ENCODE results near the gene NECTIN1.

NECTIN1 gene

DNA sequence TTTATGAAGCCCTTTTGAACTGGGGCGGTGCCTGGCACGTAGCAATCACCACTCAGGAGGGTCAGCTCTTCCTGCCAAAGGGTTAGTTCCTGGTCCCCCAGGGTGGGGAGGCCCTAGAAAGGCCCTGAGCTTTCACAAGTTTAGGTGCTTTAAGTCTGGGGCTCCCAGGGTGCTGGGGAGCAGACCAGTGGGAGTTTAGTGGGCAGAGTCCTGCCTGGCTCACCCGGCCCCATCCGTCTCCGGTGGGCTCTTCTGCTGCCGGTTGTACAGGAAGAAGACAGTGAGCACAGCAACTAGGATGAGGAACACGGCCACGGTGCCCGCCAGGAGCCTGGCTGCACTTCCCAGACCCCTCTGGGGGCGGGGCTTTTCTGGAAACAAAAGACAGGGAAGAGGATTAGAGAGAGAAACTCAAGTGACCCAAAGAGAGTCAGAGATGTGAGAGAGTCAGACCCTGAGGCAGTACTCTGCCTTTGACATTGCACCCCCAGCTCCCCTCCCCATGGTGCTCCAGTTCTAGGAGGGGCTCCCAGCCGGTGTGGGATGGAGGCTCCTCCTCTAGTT lies 89.3 kb downstream of the NECTIN1 start:
- ATAC-seq (replicated peaks; ENCODE audit: extremely low read depth, poor library complexity, severe bottlenecking): no peak
- no peak for DNase-seq (ENCODE audit: low spot score in 2 of 2)
- no peaks in the 10 kb centered on the region for H3K4me1 Mint-ChIP-seq
- no peaks in the 10 kb centered on the region for H3K9me3 Mint-ChIP-seq
- no peak overlapping the region for H3K27ac Mint-ChIP-seq (ENCODE audit: low read depth)
- H3K27me3 Mint-ChIP-seq: peaks cover 8% of the 10 kb centered on the region
- H3K4me3 Mint-ChIP-seq: no peak overlapping the region
- no peaks in the 10 kb centered on the region for H3K36me3 Mint-ChIP-seq (ENCODE audit: insufficient read depth)

DNA sequence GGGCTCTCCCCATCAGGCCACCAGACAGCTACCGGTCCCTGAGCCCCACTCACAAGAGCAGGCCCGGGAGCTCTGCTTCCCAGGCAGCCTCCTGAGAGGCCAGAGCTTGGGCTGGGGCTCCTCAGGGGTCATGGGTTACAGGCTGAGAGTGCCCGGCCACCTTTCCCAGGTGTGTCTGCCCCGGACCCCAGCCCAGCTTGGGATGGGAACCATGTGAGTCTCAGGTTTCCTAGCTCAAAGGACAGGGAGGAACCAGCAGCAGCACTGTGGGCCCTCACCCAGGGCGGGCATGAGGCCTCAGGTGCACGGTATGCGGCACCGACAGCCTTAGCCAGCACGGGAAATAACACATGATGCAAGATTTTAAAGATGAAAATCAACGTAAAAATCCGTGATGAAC lies 90.1 kb downstream of the NECTIN1 start:
- DNase-seq (ENCODE audit: low spot score in 2 of 2): no peak
- Mint-ChIP-seq H3K9me3 (no peaks in the 10 kb centered on the region), H3K4me3 (no peak overlapping the region), H3K27ac (ENCODE audit: low read depth) (no peak overlapping the region), H3K36me3 (ENCODE audit: insufficient read depth) (no peaks in the 10 kb centered on the region), H3K27me3 (peaks cover 8% of the 10 kb centered on the region), H3K4me1 (no peaks in the 10 kb centered on the region)
- no peak for ATAC-seq (replicated peaks; ENCODE audit: extremely low read depth, poor library complexity, severe bottlenecking)

DNA sequence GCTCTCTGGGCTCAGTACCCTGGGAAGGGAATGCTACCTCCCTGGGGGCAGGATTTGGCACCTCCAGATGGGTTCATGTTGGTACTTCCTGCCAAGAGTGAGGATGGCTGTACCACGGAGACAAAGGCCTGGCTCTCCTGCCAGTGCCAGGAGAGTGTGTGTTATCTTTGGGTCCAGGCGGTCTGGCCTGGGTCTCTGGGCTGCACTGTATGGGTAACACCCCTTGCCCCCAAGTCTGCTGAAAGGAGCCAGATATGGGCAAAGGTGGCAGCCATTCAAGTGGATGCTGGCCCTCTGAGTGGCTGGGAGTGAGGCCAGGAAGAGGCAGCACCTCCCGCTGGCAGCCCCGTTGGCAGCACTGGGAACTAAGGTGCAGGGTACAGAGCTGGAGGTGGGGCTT lies 91.5 kb downstream of the NECTIN1 start:
- Mint-ChIP-seq H3K36me3 (ENCODE audit: insufficient read depth) (no peaks in the 10 kb centered on the region), H3K9me3 (no peaks in the 10 kb centered on the region), H3K4me1 (no peaks in the 10 kb centered on the region), H3K27ac (ENCODE audit: low read depth) (no peak overlapping the region), H3K4me3 (no peak overlapping the region), H3K27me3 (peaks cover 8% of the 10 kb centered on the region)
- DNase-seq (ENCODE audit: low spot score in 2 of 2) (no peak), ATAC-seq (replicated peaks; ENCODE audit: extremely low read depth, poor library complexity, severe bottlenecking) (no peak)

DNA sequence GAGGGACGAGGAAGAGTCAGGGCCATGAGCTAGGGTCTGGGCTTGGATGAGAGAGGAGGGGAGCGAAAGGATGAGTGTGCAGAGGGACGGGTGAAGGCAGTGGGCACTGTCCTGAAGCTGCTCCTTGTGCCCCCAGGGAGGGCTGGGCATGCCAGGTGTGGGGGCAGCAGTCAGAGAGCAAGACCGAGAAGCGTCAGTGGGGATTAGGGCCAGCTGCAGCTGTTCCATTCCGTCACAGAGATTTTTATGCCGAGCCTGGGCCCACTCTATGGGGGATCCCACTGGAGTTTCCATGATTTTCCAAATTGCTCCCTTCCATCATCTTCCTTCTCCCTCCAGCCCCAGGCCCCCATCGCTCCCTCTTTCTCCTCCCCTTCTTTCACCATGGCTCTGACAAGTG lies 93.2 kb downstream of the NECTIN1 start:
- Mint-ChIP-seq H3K4me3 (no peak overlapping the region), H3K27ac (ENCODE audit: low read depth) (no peak overlapping the region), H3K36me3 (ENCODE audit: insufficient read depth) (no peaks in the 10 kb centered on the region), H3K4me1 (no peaks in the 10 kb centered on the region), H3K9me3 (no peaks in the 10 kb centered on the region), H3K27me3 (peaks cover 8% of the 10 kb centered on the region)
- ATAC-seq (replicated peaks; ENCODE audit: extremely low read depth, poor library complexity, severe bottlenecking) (no peak), DNase-seq (ENCODE audit: low spot score in 2 of 2) (no peak)

DNA sequence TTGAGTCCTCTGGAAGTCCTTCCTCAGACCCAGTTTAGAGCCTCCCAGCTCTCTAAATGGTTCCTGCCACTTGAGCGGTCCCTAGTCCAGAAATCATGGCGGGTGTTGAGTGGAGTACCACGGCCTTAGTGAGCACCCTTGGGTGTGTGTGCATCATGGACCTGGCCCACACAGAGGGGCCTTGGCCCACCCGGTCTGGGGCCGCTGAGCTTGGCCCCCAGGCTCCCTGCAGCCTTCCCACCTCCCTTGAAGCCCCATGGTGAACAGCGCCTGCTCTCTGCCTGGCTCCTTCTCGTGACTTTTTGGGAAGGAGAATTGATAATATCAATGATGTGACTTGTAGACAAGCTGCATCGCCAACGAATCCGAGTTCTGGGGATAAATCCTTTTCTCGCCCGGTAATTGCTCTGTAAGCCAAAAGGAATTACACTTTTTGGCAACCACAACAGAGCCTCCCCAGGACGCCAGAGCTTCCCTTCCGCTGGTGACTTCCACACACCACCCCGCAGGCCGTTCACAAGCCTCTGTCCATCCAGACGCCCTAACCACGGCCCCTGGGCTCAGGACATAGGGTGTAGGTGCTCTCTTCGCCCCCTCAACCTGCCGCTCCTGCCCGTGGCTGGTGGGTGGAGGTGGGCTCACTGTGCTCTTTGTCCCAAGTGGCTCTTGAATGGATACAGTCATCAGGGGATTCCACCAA lies 93.8 kb downstream of the NECTIN1 start:
- Mint-ChIP-seq H3K4me1 (no peaks in the 10 kb centered on the region), H3K9me3 (no peaks in the 10 kb centered on the region), H3K4me3 (no peak overlapping the region), H3K27ac (ENCODE audit: low read depth) (no peak overlapping the region), H3K27me3 (peaks cover 12% of the 10 kb centered on the region), H3K36me3 (ENCODE audit: insufficient read depth) (no peaks in the 10 kb centered on the region)
- ATAC-seq (replicated peaks; ENCODE audit: extremely low read depth, poor library complexity, severe bottlenecking): no peak
- no peak for DNase-seq (ENCODE audit: low spot score in 2 of 2)

DNA sequence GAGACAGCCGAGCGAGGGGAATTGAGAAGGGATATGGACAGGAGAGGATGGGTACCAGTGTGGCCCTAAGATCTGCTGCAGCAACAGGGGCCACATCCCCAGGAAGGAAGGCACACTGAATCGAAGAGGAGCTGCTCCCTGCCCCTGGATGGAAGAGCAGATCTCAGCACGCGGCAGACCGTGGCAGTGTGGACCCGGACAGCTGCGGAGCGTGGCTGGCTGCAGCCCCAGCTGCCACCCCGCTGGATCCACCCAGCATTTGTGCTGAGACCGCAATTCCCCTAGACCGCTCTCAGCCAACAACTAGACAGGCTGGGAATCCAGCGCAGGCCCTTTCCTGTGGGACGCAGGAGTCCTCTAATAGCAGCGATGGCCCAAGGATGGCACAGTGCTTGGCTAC lies 94.7 kb downstream of the NECTIN1 start:
- no peak overlapping the region for H3K27ac Mint-ChIP-seq (ENCODE audit: low read depth)
- no peaks in the 10 kb centered on the region for H3K4me1 Mint-ChIP-seq
- no peak overlapping the region for H3K4me3 Mint-ChIP-seq
- no peaks in the 10 kb centered on the region for H3K9me3 Mint-ChIP-seq
- H3K36me3 Mint-ChIP-seq (ENCODE audit: insufficient read depth): no peaks in the 10 kb centered on the region
- no peak for ATAC-seq (replicated peaks; ENCODE audit: extremely low read depth, poor library complexity, severe bottlenecking)
- H3K27me3 Mint-ChIP-seq: peaks cover 13% of the 10 kb centered on the region
- no peak for DNase-seq (ENCODE audit: low spot score in 2 of 2)

DNA sequence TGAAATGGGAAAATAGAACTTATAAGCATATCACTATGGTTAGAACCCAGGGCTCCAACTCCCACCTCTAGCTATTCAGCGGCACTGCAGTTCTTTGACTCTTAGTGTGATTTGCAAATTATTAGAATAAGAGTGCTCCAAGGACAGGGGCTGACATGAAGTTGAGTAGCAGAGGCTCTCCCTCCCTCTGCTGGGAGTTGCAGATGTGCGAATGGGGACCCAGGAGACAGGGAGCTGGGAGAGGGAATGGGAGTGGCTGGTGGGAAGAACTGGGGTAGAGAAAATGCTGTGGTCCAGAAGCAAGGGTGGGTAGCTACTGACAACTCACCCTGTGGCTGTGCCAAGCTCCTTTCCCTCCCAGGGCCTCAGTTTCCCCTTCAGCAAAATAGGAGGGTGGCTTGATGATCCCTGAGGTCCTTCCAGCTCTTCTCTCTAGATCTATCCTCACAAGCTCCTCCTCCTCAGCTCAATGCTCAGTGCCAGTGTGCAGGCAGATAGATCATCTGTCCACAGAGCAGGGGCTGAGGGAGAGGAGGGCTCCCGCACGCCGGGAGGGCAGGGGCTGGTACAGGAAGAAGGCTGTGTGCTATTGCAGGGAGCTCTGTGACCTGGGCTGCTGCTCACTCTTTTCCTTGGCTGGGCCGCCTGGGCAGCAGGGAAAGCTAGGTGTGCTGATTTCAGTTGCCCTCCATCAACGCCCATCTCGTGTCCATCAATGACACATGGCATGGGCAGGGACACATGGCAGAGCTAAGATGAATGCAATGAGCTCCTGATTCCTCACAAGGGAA lies 99.0 kb downstream of the NECTIN1 start:
- H3K4me3 Mint-ChIP-seq: no peak overlapping the region
- H3K36me3 Mint-ChIP-seq (ENCODE audit: insufficient read depth): no peaks in the 10 kb centered on the region
- no peaks in the 10 kb centered on the region for H3K4me1 Mint-ChIP-seq
- ATAC-seq (replicated peaks; ENCODE audit: extremely low read depth, poor library complexity, severe bottlenecking) (no peak), DNase-seq (ENCODE audit: low spot score in 2 of 2) (no peak)
- peaks cover 55% of the 10 kb centered on the region for H3K27me3 Mint-ChIP-seq
- no peak overlapping the region for H3K27ac Mint-ChIP-seq (ENCODE audit: low read depth)
- no peaks in the 10 kb centered on the region for H3K9me3 Mint-ChIP-seq

DNA sequence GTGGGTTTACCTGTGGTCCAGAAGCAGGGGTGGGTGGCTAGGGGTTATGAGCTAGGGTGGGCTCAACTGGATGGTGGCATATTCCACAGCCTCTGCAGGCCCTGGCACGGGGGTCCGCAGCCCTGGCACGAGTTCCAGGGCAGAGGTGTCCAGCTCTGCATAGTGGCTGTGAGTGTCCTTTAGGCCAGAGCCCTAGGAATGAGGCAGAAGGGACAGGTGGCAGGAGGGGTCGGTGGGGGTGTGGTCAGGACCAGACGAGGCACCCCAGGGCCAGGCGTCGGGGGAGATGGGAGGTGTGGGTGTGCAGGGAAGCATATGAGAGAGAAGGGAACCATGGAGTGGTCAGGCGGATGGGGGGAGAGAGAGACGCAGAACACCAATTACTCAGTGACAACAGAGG lies 99.9 kb downstream of the NECTIN1 start:
- ATAC-seq (replicated peaks; ENCODE audit: extremely low read depth, poor library complexity, severe bottlenecking) (no peak), DNase-seq (ENCODE audit: low spot score in 2 of 2) (no peak)
- no peaks in the 10 kb centered on the region for H3K4me1 Mint-ChIP-seq
- no peaks in the 10 kb centered on the region for H3K36me3 Mint-ChIP-seq (ENCODE audit: insufficient read depth)
- H3K9me3 Mint-ChIP-seq: no peaks in the 10 kb centered on the region
- H3K27ac Mint-ChIP-seq (ENCODE audit: low read depth): no peak overlapping the region
- peaks cover 55% of the 10 kb centered on the region for H3K27me3 Mint-ChIP-seq
- H3K4me3 Mint-ChIP-seq: no peak overlapping the region

DNA sequence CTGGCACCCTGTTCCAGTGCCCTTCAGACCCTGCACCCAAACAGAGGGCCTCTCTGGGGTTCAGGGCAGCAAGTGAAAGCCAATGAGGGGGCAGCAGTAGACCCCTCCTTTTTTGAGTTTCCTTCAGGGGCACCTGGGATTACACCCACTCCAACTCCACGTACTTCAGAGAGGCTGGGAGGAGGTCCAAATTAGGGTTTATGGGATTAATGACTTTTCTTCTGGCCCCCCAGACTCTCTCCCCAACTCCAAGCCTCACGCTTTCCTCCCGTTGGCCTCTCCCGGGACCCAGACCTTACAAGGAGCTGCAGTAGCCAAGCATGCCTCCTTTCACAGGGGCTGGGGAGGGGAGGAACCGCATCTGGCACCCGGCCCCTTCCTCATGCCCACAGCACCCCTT lies 101.7 kb downstream of the NECTIN1 start:
- H3K27me3 Mint-ChIP-seq: peaks cover 69% of the 10 kb centered on the region
- no peaks in the 10 kb centered on the region for H3K36me3 Mint-ChIP-seq (ENCODE audit: insufficient read depth)
- DNase-seq (ENCODE audit: low spot score in 2 of 2): no peak
- no peaks in the 10 kb centered on the region for H3K9me3 Mint-ChIP-seq
- no peaks in the 10 kb centered on the region for H3K4me1 Mint-ChIP-seq
- no peak overlapping the region for H3K4me3 Mint-ChIP-seq
- no peak for ATAC-seq (replicated peaks; ENCODE audit: extremely low read depth, poor library complexity, severe bottlenecking)
- no peak overlapping the region for H3K27ac Mint-ChIP-seq (ENCODE audit: low read depth)

DNA sequence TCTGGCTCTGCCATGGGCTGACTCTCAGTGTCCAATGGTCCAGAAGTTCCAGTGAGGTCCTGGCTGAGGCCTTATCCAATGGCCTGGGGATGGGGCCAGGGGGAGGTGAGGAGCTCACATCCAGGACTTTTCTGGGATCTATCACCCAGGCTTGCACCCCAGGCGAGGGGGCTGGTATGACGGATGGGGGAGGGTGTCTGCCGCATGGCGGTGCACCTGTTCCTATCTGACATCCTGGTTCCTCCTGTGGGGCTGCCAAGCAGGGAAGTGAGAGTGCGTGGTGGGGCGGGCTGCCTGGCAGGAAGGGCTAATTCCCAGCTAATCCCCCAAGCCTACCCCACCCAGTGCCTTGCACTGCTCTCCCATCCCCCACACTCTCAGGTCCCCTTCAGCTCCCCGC lies 102.1 kb downstream of the NECTIN1 start:
- H3K9me3 Mint-ChIP-seq: no peaks in the 10 kb centered on the region
- peaks cover 69% of the 10 kb centered on the region for H3K27me3 Mint-ChIP-seq
- ATAC-seq (replicated peaks; ENCODE audit: extremely low read depth, poor library complexity, severe bottlenecking) (no peak), DNase-seq (ENCODE audit: low spot score in 2 of 2) (no peak)
- no peak overlapping the region for H3K27ac Mint-ChIP-seq (ENCODE audit: low read depth)
- H3K4me3 Mint-ChIP-seq: no peak overlapping the region
- H3K36me3 Mint-ChIP-seq (ENCODE audit: insufficient read depth): no peaks in the 10 kb centered on the region
- H3K4me1 Mint-ChIP-seq: no peaks in the 10 kb centered on the region

DNA sequence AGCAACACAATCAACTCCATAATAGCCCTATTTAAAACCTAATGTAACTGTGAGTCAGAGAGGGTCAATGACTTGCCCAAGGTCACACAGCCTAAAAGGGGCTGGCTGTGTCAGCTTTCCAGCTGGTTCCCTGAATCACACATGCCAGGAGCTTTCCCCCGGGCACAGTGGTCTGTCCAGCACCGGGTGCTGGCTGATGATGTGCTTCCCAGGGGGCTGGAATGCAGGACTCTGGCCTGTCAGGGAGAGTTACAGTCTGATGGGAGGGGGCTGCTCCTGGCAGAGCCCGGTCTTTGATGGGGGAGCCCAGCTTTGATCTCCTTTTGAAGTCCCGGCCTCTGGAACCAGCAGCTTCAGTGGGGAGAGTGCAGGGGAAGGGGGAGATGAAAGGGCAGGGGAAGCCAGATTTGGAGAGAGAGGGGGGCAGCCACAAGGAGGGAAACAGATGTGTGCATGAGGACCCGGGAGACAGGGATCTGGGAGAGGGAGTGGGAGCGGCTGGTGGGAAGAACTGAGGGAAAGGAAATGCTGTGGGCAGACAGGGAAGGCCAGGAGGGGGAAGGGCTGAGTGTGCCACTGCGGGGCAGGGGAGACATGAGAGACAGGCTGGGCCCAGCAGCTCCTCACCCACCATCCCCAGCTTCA lies 102.7 kb downstream of the NECTIN1 start:
- ATAC-seq (replicated peaks; ENCODE audit: extremely low read depth, poor library complexity, severe bottlenecking) (no peak), DNase-seq (ENCODE audit: low spot score in 2 of 2) (no peak)
- Mint-ChIP-seq H3K27me3 (peaks cover 69% of the 10 kb centered on the region), H3K4me1 (no peaks in the 10 kb centered on the region), H3K27ac (ENCODE audit: low read depth) (peak overlapping the region; percentile 50), H3K4me3 (no peak overlapping the region), H3K9me3 (no peaks in the 10 kb centered on the region), H3K36me3 (ENCODE audit: insufficient read depth) (no peaks in the 10 kb centered on the region)

DNA sequence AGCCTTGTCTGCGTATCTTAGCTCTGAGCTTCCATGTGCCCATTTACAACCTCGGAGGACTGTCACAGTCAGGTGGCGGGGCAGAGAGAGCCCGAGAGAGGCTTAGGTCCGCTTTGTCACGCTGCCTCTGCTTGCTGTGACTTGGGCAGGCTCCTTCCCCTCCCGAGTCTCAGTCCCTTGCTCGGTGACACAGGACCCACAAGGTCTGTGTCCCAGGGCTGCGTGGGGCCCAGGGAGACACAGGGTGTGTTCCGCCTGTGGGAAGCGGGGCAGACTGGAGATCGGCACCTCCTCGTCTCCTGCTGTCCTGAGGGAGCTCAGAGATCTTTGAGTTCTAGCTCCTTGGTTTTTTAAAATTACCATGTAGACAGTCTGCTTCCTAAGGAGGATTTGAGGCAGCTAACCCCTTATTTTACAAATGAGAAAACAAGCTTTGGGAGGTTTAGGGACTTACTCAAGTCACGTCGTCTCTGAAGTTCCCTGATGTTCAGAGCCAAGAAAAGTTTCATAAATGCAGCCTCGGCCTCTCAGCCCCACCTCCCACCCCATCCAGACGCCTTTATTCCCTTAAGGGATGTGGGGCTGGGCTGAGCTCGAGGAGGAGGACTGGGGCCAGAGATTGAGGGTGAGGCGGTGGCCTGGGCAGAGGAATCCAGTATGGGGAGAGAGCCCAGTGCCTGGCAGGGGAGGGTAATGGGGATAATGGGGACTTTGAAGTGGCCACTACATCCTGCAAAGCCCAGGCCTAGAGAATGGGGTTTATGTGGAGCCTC lies 103.6 kb downstream of the NECTIN1 start:
- H3K9me3 Mint-ChIP-seq: no peaks in the 10 kb centered on the region
- DNase-seq (ENCODE audit: low spot score in 2 of 2) (no peak), ATAC-seq (replicated peaks; ENCODE audit: extremely low read depth, poor library complexity, severe bottlenecking) (no peak)

More for the DNA sequence above, 103.6 kb downstream of the NECTIN1 start:
- peaks cover 67% of the 10 kb centered on the region for H3K27me3 Mint-ChIP-seq
- no peaks in the 10 kb centered on the region for H3K36me3 Mint-ChIP-seq (ENCODE audit: insufficient read depth)
- no peaks in the 10 kb centered on the region for H3K4me1 Mint-ChIP-seq
- H3K4me3 Mint-ChIP-seq: no peak overlapping the region
- H3K27ac Mint-ChIP-seq (ENCODE audit: low read depth): no peak overlapping the region

Data from central memory CD8-positive, alpha-beta T cell (primary cell).